Panc1 (cell line): Measurements from ENCODE around the gene TRRAP. TPM values are rescaled to one million over a fixed set of nuclear protein-coding genes. Genes with fewer than 3 reads are reported as not detected.

Experiments
- ATAC-seq: fragments of 200-7000 bp; cut with Tn5 transposase; 2 replicates; pipeline ENCODE4 v1.9.1; 2020; ENCODE audit warnings: mild to moderate bottlenecking, moderate library complexity
- BruUV-seq: library from RNA; stranded (reverse); fragments of 400-500 nt; replicated peaks from 2 replicates; lab custom pipeline; 2021; lab: Mats Ljungman, UMichigan
- CTCF ChIA-PET: fragments of 300-600 bp; sonication (Branson Sonifier 250); formaldehyde crosslinking; loops from one replicate; lab custom pipeline; 2022; ENCODE audit warnings: antibody characterized with exemption; lab: Charles Lee
- POLR2A ChIA-PET: fragments of 300-600 bp; sonication (Branson Sonifier 250); formaldehyde crosslinking; loops from one replicate; lab custom pipeline; 2022; ENCODE audit warnings: antibody characterized with exemption; lab: Charles Lee
- DNase-seq: peaks from one replicate; pipeline ENCODE4 v3.0.0-alpha.2; 2010; ENCODE audit warnings: low read depth, low spot score
- H3K27ac ChIP-seq: 2 replicates; pipeline ENCODE4 v1.5.1; 2011; ENCODE audit warnings: mild to moderate bottlenecking, low read length, inconsistent platforms
- H3K27me3 ChIP-seq: fragments of 200-500 bp; sonication (Bioruptor generic); 2 replicates; pipeline ENCODE4 v1.6.0; 2014; ENCODE audit warnings: low read length, inconsistent platforms; ENCODE audit not compliant: control insufficient read depth, insufficient read depth
- H3K36me3 ChIP-seq: fragments of 200-500 bp; sonication (Bioruptor generic); 2 replicates; pipeline ENCODE4 v1.5.1; 2014; ENCODE audit warnings: inconsistent platforms, mild to moderate bottlenecking, low read length, moderate library complexity; ENCODE audit not compliant: control insufficient read depth, insufficient read depth
- H3K4me1 ChIP-seq: 2 replicates; pipeline ENCODE4 v1.5.1; 2011; ENCODE audit warnings: inconsistent platforms, mild to moderate bottlenecking, low read length, moderate library complexity; ENCODE audit not compliant: control insufficient read depth, insufficient read depth
- H3K4me3 ChIP-seq, 2 experiments: 2 replicates each; pipeline ENCODE4 v1.5.1; 2011 to 2012; ENCODE audit warnings: low read depth in 2 of 2, low read length in 2 of 2, mild to moderate bottlenecking in 2 of 2, inconsistent platforms in 1 of 2, moderate library complexity in 1 of 2
- H3K9me3 ChIP-seq: fragments of 200-500 bp; sonication (Bioruptor generic); 2 replicates; pipeline ENCODE4 v1.5.1; 2014; ENCODE audit warnings: low read depth, mild to moderate bottlenecking, inconsistent platforms, low read length, moderate library complexity; ENCODE audit not compliant: control insufficient read depth, insufficient read depth
- CTCF ChIP-seq: fragments of 450-650 bp; IDR thresholded peaks from 2 replicates; pipeline ENCODE4 v1.5.1; 2017; ENCODE audit warnings: mild to moderate bottlenecking
- POLR2AphosphoS5 ChIP-seq: IDR thresholded peaks from 2 replicates; pipeline ENCODE4 v1.6.1; 2012; ENCODE audit warnings: mild to moderate bottlenecking, low read depth, low read length, moderate library complexity
- SIN3A ChIP-seq: IDR thresholded peaks from 2 replicates; pipeline ENCODE4 v1.6.1; 2012; ENCODE audit warnings: low read depth, mild to moderate bottlenecking, low read length, moderate library complexity, borderline replicate concordance; ENCODE audit not compliant: insufficient read depth
- TCF7L2 ChIP-seq: IDR thresholded peaks from 2 replicates; pipeline ENCODE4 v1.6.1; 2011; ENCODE audit warnings: mild to moderate bottlenecking, low read depth, low read length, inconsistent platforms
- in situ Hi-C: cut with HindIII; loops from 2 replicates; pipeline ENCODE4 v1.10.0; 2016; ENCODE audit warnings: low sequenced_read_pairs, low pct_unique_long_range_greater_than_20kb
- intact Hi-C: fragments of 100-400 bp; cut with micrococcal nuclease; formaldehyde crosslinking; loops from one replicate; pipeline ENCODE4 v1.10.0; 2022; ENCODE audit not compliant: unreplicated experiment
- total RNA-seq: library from RNA; stranded (reverse); gene quantifications from one replicate; pipeline ENCODE4 v1.2.1, GENCODE V29; 2021; ENCODE audit not compliant: unreplicated experiment
- TF ChIP-seq, protein P1 (sequence below), 2 experiments: IDR thresholded peaks; 2 replicates each; pipeline ENCODE4 v1.6.1; 2011 to 2012; ENCODE audit warnings: low read depth in 2 of 2, control low read depth in 1 of 2, low read length in 1 of 2, mild to moderate bottlenecking in 1 of 2, moderate library complexity in 1 of 2; ENCODE audit not compliant: insufficient read depth in 1 of 2

Gene TRRAP
- total RNA-seq, 1 experiment from 2014 or later, result 44.9 TPM

- Histone ChIP-seq H3K4me1 (no peaks in the 10 kb centered on the region), H3K27me3 (no peaks in the 10 kb centered on the region), H3K4me3 (no peak overlapping the region), H3K27ac (no peak overlapping the region), H3K36me3 (peaks cover 21% of the 10 kb centered on the region), H3K9me3 (no peaks in the 10 kb centered on the region)
- DNase-seq (no peak), ATAC-seq (no peak)
- TF ChIP-seq CTCF (no peak), TCF7L2 (no peak), SIN3A (no peak), POLR2AphosphoS5 (no peak)
- TF ChIP-seq, protein P1, sequence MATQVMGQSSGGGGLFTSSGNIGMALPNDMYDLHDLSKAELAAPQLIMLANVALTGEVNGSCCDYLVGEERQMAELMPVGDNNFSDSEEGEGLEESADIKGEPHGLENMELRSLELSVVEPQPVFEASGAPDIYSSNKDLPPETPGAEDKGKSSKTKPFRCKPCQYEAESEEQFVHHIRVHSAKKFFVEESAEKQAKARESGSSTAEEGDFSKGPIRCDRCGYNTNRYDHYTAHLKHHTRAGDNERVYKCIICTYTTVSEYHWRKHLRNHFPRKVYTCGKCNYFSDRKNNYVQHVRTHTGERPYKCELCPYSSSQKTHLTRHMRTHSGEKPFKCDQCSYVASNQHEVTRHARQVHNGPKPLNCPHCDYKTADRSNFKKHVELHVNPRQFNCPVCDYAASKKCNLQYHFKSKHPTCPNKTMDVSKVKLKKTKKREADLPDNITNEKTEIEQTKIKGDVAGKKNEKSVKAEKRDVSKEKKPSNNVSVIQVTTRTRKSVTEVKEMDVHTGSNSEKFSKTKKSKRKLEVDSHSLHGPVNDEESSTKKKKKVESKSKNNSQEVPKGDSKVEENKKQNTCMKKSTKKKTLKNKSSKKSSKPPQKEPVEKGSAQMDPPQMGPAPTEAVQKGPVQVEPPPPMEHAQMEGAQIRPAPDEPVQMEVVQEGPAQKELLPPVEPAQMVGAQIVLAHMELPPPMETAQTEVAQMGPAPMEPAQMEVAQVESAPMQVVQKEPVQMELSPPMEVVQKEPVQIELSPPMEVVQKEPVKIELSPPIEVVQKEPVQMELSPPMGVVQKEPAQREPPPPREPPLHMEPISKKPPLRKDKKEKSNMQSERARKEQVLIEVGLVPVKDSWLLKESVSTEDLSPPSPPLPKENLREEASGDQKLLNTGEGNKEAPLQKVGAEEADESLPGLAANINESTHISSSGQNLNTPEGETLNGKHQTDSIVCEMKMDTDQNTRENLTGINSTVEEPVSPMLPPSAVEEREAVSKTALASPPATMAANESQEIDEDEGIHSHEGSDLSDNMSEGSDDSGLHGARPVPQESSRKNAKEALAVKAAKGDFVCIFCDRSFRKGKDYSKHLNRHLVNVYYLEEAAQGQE (IDR thresholded peaks at IDR 0.05; ENCODE audit: insufficient read depth in 1 of 2, low read depth in 2 of 2, low read length in 1 of 2), result no peak
- BruUV-seq, result no TSS peak
- CTCF ChIA-PET, result no interaction called here
- POLR2A ChIA-PET, result no interaction called here
- intact Hi-C loops, result no loop called here
- in situ Hi-C loops, result no loop called here
Measured at GRCh38 chr7:98944386-98944785, 66.1 kb downstream of the TRRAP start.

- Histone ChIP-seq H3K27me3 (no peaks in the 10 kb centered on the region), H3K36me3 (peaks cover 25% of the 10 kb centered on the region), H3K4me3 (no peak overlapping the region), H3K27ac (no peak overlapping the region), H3K9me3 (no peaks in the 10 kb centered on the region), H3K4me1 (no peaks in the 10 kb centered on the region)
- intact Hi-C loops (no loop called here), in situ Hi-C loops (no loop called here)
- ChIA-PET POLR2A (no interaction called here), CTCF (no interaction called here)
- no peak for DNase-seq
- no peak for TF ChIP-seq TCF7L2
- no peak for TF ChIP-seq POLR2AphosphoS5
- TF ChIP-seq, protein P1 (IDR thresholded peaks at IDR 0.05; ENCODE audit: insufficient read depth in 1 of 2, low read depth in 2 of 2, low read length in 1 of 2), result no peak
- TF ChIP-seq CTCF, result no peak
- TF ChIP-seq SIN3A, result no peak
- BruUV-seq, result no TSS peak
- ATAC-seq, result no peak
Measured at GRCh38 chr7:98945852-98946251, 67.5 kb downstream of the TRRAP start.
